T-helper 2 cell (primary cell): ENCODE results near the gene FSTL4.

Experiments
- DNase-seq, 5 experiments: peaks; one replicate each; pipeline versions ENCODE4 v3.0.0 to v3.0.0-alpha.2; 2012 to 2022

FSTL4 gene

DNA sequence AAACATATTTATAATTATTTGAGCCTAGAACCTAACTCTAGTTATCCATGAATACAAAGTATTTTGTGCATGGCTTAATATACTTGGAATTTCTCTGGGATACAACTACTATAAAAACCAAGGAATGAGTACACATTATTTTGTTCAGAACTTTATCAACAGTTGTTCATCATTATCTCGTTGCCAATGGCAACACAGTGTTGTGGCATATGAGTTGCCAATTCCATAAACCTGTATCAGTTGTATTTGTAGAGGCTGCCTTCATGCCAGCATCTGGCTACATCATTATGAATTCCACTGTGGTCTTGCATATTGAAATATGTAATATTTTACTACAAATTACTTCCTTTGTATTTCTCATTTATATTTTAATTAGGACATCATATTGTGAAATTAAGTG lies 250.4 kb downstream of the FSTL4 start:
- no peak for DNase-seq

DNA sequence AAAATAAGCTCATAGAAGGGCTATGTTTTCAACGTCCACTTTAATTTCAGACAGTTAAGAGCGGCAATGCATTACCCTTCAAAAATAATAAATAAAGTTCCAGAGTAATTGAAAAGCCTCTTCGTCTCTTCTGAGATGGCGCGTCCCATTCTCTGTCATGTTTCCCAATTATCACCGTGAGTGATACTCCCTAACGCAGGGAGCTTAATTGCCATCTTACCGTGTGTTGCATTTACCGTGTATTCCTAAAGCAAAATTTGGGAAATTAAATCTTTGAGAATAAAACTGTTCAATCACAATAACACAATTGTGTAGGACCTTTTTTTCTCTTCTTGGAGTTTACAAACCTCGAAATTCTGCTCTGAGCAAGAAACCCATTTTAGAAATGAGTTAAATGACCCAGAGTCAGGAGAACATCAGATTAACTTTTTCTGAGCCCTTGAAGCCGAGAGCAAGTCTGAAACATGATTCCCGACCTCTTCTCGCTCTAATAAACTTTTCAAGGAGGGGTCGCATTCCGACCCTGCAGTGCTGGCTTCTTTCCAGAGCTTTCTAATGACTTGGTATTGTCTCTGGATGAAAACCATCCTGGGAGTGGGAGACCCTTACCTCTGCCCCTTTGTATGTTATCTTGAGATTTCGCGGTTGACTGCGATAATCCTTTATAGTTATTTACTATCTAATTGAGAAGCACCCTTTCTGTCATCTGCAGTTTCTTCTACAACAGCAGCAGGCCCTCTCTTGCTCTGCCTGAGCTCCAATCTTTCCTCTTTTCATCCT lies 251.5 kb downstream of the FSTL4 start:
- no peak for DNase-seq

DNA sequence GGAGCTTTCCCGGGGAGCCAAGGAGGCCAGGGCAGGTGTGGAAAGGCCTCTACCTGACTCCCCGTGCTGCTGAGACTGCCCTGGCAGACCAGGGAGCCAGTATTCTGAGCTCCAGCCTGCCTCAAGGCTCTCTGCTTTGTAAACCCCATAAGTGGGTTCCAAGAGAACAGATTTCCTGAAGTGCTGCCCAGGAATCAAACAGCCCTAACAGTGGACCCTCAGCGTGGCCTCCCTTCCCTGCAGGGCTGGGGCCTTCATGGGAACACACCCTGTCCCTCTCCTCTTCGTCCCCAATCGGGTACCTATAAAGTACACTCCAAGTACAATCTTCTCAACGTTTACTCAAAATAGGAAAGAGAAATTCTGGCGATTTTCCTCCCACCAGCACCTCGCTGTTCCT lies 252.5 kb downstream of the FSTL4 start:
- DNase-seq, result no peak

DNA sequence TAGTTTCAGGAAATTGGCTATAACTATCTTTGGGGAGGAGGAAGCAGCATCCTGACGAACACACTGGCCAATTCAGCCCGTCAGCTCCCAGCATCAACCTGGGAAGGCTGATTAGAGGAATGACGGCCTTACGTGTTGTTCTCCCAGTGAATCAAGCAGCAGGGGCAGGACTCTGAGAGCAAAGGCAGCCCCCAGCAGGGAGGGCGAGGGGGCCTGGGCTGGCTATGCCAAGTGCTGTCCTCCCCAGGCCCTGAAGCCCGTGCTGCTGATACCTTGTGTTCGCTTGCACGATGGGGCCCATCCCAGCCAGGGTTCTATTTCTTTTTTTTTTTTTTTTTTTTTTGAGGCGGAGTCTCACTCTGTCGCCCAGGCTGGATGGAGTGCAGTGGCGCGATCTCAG lies 254.1 kb downstream of the FSTL4 start:
- no peak for DNase-seq

DNA sequence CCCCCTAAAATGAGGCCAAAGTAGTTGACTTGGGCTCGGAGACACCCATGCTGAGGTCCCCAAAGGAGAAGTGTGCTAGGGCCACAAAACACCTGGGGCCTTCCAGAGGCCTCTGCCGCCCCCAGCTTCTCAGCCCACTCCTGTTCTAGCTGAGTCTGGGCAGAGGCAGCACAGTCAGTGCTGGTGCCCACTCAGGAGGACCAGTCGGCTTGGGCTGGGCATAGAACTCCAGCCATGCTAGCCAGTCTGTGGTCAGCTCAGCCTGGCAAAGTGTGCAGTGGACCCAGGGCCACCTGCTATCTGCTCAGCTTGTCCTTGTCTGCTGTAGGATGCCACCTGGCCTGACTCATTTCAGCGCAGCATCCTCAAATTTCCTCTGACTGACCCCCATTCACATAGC lies 254.6 kb downstream of the FSTL4 start:
- no peak for DNase-seq

DNA sequence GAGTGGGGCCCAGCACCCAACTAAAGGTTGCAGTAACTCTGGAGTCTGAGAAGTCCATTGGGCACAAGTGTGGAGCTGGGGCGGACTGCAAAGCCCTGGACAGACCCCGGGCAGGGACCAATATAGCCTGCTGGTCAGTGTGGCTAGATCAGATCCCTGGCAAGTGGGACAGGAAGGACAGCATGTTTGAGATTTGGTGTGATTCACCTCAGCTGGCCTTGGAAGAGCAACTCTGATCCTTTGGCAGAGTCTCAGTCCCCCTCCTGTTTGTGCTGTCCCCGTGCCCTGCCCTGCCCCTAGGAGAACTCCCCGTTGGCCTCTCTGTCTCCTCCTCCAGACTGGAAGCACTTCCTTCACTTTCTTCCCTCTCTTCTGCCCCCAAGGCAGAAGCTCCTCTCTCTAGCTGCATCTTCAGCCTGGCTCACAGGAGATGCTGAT lies 255.3 kb downstream of the FSTL4 start:
- no peak for DNase-seq

DNA sequence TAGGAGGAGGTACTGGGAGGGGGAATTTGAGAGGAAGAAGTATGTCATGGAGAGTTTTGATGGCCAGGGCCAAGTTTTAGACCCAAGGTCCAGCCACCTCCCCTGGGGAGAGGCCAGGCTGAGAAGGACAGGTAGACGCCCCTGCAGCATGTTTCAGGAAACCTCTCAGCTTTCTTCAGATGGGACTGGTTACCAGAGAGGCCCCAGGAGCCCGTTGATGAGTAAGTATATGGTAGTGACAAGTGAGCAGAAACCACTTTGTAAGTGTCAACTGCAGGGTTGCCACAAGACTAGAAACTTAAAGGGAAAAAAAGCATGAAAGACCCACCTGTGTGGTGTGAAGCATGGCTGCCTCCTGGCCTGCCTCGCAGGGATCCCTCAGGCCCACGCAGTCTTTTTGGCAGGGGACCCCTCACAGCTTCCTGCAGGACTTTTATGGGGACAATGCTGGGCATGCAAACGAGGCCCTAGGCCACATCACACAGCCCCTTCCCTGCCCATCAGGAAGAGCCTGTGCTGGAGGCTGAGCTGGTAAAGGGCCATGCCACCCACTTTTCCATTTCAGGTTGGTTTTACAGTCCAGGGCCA lies 255.9 kb downstream of the FSTL4 start:
- DNase-seq, result no peak

DNA sequence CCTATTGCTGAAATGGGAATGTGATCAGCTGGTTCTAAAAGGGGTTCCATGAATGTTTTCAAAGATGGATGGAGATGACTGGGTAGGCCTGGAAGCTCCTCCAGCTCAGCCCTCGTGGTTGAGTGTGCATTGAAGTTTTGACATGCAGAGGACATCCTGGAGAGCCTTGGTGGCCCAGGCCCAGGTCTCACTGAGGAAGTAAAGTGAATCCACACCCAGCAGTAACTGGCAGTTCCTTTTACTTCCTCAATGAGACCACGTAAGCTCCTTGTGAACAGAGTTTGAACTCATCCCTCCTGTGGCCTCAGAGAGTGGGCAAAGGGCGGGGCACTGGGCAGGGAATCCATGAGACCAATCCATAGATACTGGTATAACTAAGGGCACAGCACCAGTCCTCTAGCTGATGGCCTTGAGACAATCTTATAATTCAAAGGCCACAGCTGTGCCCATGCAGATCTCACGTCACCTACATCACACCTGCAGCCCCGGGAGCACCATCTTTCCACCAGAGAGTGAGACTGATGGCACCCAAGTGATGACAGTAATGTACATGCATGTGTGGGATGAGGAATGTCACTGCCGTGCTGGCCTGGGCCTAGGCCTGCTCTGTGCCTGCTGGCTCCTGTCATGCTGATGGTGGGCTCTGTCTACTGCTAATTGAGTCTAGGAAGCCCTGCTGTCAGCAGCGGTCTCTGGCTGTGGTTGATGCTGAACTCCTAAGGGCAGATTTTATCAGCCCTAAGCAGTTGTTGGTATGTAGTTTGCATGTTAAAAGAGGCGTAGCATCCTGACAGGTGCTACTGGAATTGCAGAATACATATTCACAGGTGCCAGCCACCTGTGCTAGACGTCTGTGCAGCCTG lies 257.8 kb downstream of the FSTL4 start:
- DNase-seq, result peak in 1 of 5 experiments; percentile 21

DNA sequence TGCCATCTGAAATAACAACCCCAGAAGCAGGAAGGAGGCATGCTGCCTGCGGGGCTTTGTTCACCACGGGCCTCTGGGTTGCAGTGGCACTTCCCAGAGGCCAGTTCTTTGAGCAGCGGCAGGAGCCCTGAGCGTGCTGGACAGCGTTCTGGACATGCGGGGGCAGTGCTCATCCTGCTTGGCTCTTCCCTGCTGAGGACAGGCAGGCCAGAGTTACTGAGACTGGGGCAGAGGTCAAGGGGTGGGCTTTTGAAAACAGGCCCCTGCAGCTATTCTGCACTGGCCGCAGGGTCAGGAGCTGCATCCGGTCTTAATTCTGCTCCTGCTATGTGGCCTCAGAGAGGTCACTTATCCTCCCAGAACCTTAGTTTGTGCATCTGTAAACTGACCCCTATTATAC lies 258.6 kb downstream of the FSTL4 start:
- no peak for DNase-seq

DNA sequence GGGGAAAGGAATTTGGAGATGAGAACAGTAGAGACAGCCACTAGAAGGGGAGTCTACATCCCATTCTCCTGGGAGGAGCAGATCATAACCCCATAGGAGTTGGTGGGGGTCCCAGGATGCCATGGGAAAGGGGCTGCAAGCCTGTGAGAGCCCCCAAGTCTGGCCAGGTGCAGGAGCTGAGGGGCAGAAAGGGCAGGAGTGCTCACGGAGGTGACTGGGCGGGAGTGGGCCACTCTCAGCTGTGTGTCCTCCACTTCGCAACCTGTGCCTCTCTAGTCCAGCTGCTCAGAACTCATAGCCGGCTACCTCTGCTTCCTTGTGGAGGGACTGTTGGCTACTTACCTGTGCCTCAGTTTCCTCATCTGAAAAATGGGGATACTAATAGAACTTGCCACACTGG lies 263.9 kb downstream of the FSTL4 start:
- DNase-seq, result no peak

DNA sequence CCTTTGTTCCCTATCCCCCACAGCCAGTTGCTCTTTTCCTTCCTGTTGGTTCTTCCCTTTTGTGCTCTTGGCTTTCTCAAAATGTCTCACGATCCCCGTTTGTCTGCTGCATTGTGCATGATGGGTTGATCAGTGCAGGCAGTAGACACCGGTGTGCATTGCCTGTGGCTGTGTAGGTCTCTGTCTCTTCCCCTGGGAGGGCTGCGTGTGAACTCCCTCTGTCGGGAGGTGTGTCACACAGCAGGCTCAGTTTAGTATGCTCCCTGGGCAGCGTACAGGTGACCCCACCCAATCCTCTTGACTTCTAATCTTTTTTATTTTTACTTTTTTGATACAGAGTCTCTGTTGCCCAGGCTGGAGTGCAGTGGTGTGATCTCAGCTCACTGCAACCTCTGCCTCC lies 265.3 kb downstream of the FSTL4 start:
- DNase-seq, result peak in 1 of 5 experiments; percentile 23

DNA sequence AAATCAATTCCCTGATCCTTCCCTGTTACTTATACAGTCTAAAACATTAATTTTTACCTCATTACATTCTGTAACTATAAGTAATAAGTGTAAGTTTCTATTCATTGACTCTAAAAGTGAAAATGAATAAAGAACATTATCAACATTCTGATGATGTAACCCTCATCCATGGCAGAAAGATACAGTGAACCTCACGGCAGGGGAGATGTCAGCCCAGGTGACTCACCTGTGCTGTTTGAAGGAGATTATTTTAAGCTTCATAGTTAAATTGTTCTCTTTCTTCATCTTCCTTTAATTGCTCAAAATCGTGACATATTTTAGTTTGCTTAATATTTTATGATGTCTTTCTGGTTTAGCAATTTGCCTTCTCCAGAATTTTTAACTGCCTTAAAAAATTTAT lies 268.1 kb downstream of the FSTL4 start:
- DNase-seq, result no peak

DNA sequence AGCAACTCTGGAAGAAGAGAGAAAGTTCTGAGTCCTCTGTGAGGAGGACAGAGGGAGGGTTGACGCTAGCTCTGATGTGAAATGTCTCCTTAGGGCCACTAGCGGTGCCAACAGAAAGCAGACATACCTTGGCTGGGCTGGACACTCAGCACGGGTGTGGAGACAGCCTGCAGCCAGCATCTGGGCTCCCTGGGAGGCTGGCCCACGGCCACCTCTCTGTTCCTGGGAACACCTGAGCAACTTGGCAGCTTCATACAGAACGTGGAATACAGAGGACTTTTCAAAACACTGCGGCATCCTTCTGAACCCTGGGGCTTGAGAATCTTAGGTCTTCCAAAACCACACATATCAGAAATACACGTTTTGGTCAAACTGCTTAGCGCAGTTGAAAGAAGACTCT lies 269.1 kb downstream of the FSTL4 start:
- DNase-seq, result no peak

DNA sequence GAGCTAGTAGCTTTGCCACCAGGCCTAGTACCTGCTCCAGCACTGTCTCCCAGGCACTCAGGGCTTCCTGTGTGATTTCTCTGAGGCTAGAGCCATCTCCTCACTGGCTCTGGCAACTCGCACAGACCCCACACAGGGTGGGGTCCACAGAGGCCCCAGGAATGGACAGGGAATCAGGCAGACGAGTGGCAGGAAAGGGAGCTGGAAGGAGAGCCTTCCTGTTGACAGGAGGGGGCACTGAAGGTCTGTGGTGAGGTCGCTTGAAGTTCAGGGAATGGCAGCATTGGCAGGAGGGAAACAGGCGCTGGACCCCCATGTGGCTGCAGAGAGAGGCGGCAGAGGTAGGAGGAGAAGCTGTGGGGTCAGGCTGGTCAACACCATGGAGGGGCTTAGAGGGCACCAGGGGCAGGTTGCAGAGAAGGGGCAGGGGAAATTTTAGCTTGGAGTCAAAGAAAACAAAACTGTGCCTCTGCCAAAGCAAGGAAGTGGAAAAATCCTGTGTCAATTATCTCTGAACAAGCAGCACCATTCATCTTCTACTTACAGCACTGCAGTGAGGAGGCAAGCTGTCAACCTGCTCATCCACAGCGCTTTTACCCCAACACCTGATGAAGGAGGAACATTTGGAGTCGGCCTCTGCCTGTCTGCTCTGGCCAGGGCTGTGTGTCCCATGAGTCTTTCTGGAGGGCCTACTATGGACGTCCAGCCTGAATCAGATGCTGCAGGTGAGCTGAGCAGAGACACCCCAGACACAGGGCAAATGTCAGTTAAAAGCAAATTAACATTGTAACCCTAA lies 270.2 kb downstream of the FSTL4 start:
- no peak for DNase-seq

DNA sequence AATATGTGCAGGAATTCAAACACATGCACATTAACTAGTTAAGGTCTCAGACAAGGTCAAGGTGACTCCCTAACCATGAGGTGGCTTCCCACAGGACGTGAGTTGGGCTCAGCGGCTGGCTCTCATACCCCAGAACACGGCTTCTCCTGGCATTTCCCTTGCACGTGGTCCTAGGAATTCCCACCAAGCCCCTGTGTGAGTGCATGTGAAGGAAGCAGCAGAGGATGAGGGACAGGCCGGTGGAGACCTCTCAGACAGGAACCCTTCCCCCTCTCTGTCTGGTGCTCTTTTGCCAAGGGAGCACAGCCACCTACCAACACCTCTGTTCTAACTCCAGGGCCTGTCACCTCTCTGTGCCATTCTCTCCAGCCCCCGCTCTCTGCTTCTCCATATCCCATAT lies 271.0 kb downstream of the FSTL4 start:
- DNase-seq, result no peak

DNA sequence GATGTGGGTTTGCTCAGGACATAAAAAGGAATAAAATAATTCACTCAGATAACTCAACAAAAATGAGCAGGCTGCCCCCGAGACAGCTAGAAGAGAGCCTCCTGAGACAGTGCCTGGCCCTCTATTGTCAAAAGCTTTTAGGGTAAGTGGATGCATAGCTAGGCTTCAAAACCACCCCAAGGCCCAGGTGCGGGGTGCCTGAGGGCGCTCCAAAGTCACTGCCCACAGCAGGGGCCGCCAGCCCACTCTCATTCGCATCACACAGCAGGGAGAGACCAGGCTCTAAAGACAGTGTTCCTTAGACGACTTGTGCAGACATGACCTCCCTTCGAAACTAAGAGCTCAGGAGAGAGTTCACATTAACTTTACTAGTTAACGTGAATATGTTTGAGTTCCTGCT lies 271.5 kb downstream of the FSTL4 start:
- no peak for DNase-seq

DNA sequence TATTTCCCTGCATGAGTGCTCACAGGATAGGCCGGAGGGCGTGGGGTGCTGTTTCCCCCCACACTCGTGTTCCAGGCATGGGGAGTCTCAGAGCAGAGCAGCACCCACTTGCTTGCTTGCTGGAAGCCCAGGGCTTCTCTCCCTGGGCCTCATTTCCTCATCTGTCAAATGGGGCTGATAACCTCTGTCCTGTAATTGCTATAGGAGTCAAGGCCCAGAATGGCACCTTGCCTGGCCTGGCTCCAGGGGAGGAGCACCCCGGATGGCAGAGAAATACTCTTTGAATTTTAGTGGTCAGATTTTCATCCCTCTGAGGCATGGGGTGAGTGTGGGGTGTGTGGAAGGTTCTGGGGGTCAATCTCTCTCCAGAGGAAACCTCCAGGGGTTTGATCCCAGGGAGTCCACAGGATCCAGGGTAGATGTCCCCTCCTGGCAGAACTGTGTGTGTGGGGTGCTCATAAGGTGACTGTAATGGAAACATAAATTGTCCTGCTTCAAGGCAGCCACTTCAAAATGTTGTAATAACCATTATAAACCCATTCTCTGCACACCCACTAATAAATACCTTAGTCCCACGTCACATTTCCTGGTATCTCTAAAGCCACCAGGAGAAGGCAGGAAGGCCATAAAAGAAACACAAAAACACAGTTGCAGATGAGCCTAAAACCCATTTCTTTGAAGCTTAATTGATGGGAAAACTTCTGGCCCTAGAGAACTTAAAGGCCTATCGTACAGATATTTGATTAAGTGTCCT lies 272.2 kb downstream of the FSTL4 start:
- no peak for DNase-seq

DNA sequence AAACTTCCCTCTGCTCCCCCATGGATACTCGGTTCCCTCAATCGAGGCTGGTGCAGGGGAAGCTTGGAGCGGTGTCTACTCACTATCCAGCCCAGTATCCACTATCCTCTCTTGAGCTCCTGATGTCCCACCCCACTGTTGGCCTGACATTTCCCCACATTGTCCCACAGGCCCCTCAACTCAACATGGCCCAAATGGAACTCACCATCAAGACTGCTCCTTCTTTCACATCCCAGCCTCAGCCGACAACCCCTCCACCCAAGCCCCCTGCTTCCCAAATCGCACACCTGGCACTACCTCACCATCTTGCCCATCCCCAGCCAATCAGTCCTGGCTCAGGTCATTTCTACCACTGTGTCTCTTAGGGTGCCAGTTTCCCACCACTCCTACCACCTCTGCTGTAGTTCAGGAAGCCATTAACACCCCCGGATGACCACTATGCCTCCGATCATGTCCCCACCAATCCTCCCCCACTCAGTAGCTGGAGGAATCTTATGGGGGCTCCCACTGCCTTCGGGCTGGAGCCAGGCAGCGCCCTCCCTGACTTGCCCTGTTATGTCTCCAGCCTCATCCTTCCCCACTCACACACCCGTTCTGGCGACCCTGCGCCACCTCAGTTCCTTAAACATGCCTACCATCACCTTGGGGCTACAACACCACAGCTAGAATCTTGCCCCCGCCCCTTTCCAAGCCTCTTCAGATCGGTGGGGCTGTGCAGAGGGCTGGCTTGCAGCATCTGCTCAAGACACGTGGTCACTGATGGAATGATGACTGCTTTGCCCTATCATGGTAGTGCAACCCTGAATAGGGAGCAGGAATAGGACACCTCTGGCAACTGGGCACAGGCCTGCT lies 273.6 kb downstream of the FSTL4 start:
- no peak for DNase-seq

DNA sequence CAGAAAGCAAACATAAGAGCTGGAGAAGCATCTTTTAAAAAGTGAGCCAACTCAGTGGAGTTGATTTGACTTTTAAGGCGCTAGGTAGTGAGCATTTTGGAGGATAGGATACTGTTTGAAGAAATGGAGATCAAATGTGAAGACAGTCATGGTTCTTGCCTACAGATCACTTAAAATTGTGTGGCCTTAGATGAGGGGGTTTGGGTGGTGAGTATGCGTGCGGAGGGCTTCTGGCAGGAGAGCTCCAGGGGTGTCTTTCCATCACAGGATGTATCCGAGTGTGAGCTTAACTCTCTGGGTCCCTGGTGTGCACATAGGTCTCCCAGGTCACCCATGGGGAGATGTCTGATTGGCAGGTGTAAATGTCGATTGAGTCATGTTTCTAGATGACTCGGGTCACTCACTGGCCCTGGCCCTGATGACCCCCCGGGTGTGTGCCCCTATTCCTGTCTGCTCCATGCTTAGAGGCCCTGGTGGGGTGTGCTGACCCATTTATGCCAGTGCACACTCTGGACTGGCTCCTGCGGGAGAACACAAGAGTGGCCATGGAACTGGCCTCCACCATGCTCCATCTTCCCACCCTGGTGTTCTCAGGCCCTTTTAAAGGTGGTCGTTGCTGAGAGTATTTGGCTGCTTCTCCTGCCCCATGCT lies 274.4 kb downstream of the FSTL4 start:
- DNase-seq, result no peak

DNA sequence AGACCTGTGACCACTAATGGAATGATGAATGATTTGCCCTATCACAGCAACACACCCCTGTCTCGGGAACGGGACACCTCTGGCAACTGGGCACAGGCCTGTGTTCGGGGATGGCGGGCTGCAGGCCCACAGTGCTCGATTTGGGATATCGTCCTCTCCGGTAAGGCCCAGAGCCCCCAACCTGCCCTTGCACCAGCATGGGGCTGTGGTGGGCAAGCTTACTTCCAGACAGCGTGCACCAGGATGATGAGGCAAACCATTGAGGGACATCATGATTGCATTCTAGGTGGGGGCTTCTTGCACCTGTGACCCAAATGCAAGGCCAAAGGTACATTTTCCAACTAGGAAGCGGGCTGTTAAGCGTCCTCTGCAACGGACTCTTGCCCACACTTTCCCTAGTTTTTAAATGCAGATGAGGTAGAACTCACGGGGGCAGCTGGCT lies 275.4 kb downstream of the FSTL4 start:
- no peak for DNase-seq
